Dedifferentiated amniotic fluid mesenchymal stem cell (primary cell): Measurements from ENCODE around the gene HES3.

Source experiments
- DNase-seq: peaks from one replicate; pipeline ENCODE4 v3.0.0-alpha.2; 2016; ENCODE audit errors: extremely low spot score

Gene HES3

DNA sequence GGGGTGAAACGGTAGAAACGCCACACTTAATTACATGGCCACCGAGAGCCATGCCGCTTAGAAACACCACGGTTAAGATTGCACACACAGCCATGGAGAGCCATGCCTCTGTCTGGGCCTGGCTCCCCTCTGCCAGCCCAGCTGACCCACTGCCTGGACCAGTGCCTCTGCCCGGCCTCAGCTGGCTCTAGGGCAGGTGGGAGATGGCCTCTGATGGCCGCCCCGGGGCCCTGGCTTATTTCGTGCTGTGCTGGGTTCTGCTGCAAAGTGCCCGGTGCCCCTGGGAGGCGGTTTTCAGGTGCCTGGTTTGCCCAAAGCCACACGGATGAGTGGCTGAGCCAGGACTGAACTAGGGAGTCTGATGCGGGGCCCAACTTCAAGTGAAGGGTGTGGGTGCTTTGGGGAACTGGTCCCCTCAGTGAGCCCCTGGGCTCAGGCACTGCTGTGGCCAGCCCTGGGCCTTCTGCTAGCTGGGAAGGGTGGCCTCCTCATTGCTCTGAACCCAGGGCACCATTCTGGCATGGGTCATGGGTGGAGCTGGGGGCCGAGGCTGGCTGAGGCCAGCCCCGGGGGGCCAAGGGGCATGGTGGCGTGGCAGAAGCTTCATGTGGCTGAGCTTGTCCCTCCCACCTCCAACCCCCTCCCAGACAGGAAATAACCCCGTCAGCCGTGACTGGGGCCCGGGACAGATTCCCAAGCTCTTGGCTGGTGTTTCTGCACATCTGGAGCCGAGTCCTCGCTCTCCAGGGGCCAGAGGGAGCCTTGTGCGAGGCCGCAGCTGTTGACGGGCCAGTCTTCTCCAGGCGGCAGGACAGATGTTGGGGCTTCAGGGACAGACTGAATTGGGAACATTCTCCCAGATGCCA is 18.8 kb downstream of the HES3 start:
- no peak for DNase-seq

DNA sequence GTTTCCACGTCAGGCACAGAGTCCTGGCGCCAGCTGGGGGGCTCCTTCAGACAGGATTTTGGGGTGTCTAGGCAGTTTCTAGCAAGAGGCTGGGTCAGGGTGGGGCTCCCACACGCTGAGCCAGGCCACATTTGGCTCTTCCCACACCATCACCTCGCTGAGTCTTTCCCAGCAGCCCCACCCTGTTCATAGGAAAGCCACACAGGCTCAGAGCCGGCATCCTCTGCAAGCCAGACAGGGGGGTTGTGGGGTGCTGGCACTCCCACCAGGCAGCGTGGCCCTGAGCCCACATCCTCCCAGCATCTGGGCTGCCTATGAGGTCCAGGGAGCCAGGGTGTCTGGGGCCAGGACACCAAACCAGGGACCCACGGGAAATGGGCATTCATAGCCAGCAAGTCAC is 19.7 kb downstream of the HES3 start:
- DNase-seq, result no peak

DNA sequence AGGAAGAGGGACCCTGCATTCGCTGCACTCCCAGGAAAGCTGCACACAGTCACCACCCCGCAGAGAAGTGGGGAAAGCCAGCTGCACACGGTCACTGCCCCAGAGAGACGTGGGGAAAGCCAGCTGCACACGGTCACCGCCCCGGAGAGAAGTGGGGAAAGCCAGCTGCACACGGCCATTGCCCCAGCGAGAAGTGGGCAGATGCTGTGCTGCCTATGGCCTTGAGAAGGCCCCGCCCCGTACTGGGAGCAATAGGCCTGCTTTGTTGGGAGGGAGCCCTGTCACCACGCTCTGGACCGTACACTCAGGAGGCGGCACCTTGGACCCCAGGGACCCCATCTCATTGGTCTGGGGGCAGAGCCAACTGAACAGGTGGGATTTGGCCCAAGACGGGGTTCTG is 21.2 kb downstream of the HES3 start:
- no peak for DNase-seq

DNA sequence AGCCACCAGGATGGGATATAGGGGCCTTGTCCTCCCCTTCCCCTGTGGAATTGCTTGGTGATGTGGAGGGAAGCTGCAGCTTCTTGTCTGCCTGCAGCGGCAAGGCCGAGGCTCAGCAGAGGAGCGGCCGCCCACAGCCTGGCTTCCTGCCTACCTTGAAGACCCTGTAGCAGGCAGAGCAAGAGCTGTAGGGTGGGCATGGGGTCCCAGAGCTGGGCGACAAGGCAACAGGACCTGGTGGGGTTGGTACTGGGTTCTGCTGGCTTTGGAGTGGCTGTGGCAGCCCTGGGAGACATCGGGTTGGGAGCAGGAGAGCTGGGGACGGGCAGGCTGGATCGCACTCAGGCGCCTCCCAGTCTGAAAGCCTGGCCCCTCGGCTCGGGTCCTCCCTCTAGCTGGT is 22.7 kb downstream of the HES3 start:
- no peak for DNase-seq

DNA sequence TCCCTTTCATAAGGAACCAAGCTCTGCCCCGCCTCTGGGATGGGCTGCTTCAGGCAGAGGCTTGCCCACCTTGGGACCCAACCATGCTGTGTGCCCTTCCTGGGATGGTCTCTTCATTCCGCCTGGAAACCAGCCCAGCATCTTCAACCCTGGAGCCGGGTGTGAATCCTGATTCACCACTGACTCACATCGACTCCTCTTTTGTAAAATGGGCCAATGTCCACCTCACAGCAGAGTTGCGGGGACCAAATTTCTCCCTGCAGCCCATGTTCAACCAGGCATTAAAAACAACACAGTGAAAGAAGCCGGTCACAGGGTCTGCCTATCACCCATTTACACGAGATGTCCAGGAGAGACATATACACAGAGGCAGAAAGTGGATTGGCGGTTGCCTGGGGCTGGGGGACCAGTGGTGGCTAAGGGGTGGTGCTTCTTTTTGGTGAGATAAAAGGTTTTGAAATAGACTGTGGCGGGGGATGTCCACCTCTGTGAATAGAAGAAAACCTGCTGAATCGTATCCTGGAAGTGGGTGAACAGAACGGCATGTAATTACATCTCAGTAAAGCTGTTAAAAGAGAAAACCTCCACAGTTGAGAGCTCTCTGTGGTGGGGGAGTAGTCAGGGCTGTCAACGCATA is 23.8 kb downstream of the HES3 start:
- DNase-seq, result no peak

DNA sequence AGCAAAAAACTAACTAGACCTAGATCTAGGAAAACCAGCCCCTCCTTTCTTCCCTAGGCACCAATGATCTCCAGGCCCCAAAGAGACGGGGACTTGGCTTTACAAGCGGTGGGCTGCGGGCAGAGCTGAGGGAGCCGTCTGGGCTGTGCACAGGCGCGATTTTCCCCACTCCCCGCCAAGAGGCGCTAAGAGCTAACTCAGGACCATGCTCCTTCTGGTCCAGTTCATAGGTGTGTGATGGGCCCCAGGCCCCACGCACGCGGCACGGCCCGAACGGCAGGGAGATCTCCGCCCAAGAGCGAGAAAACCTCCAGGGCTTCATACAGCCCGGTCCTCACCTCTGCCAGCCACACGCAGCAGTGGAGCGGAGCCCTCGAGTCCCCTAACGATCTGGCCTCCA is 24.4 kb downstream of the HES3 start:
- no peak for DNase-seq

DNA sequence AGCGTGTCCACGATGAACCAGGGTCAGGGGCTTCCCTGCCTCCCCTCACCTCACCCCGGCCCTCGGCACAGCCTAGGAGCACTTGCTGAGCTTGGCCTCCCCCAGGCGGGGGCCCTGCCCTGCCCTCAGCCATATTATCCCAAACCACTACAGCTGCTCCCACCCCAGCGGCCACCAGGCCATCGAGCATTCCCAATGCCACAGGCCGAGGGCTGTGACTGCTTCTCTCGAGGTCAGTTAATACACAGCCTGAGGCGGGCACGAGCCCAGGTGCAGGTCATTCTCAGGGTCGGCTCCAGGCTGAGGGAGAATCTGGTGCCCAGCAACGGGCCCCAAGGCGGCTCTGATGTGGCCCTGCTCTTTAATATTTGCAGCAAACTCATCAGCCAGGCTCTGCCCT is 25.3 kb downstream of the HES3 start:
- no peak for DNase-seq

DNA sequence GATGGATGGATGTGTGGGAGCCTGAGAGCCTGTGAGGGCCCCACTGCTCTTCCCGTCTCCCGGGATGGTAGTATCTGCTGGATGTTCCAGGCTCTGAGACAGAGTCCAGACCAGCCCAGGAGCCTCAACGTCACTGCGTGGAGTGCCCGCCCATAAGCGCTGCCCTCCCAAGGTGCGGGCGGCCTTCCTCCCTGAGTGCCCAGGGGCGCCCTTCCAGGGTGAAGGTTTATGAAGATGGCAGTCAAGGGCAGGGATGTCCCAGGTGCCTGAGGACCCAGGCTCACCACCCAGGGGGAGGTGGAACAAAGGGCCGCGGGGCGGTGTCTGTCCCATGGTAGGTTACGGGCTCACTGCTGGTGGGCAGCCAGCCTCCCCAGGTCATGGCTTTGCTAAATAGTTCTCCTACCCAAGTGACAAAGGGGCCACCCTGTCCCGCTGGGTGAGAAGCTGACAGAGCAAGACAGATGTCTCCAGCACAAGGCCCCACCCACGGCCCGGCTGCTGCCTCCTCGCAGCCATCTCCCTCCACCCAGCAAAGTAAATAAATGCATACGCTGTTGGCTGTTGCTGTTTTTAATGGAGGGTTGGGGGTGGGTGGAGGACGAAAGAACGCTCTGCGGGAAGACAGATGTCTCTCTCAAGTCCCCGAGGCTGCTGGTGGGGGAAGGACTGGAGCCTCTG is 25.9 kb downstream of the HES3 start:
- no peak for DNase-seq

DNA sequence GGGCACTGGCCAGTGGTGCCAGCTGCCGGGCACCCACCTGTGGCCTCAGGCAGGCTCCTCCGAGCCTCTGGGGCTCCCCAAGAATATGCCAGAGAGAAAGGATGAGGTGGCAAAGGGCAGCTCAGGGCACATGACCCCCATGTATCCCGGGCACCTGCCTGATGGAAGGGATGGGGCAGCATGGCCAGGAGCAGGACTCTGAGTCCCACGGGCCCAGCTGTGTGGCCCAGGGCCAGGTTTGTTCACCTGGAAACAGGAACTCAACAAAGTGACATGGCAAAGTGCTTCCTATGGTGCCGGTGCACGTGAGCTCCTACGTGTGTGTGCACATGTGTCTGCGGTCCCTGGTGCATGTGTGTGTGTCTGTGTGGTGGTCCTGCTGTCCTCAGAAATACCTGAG is 26.4 kb downstream of the HES3 start:
- no peak for DNase-seq

DNA sequence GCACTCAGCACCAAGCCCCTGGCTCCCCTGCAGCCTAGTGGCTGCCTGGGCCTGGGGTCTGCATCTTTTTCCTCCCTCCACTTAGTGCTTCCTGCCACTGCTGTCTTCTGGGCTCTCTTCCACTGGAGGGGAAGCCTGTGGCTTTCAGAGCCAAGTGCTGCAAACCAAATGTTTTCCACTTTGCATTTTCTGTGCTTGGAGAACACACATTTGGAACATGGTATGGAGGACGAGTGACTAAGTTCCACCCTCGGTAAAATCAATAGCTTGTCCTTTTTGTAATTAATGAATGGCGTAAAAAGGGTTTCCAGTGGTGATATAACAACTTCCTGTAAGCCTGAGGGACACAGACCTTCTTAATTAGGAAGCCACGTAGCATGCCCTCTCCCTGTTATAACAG is 27.0 kb downstream of the HES3 start:
- no peak for DNase-seq

DNA sequence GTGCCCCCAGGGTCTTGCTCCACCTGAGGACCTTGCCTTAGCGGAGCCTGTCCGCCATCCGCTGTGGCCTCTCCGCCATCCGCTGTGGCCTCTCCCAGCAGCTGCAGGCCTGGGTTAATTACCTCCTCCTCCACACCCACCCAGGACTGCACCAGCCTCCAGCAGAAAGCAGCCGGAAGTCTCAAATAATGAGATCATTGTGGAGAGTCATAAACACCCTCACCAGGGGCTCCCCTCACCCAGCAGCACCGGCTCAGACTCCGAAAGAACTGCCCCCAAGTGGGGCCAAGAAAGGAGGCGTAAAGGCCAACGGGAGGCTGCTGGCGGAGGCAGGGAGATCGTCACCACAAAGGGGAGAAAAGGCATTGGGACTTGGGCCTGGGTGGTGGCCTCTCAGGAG is 27.6 kb downstream of the HES3 start:
- DNase-seq, result no peak

DNA sequence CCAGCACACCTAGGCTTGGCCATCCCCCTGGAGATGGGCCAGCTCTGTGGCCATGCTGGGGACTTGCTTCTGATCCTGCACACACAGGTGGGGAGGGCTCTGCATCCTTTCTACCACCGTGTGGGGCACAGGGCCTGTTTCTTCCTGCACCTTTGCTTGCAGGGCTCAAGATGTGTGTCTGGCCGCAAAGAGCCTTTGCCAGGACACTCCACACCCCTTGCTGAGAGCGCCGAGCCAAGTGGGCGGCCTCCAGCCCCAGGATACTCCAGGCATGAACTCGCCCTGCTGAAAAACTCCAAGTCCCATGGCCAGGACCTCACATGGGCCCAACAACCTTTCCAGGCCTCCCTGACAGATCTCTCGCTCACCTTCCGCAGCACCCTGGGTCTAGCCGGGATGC is 28.5 kb downstream of the HES3 start:
- no peak for DNase-seq

DNA sequence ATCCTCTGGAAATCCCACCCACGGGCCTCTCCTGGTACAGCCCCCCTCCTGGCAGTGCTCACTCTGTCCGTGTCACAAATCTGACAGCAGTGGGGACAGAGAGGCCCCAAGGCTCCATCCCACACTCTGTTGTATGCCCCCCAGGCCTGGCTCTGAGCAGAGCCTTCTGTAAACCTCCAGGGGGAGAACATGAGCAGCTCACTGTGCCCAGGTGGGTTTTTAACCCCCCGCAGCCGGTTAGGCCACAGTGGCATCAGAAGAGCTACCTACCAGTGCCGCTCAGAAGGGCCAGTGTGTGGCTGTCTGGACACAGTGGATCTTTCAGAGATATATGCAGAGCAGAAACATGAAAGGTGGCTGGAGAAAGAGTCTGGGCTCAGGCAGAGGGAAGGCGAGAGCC is 28.9 kb downstream of the HES3 start:
- no peak for DNase-seq

DNA sequence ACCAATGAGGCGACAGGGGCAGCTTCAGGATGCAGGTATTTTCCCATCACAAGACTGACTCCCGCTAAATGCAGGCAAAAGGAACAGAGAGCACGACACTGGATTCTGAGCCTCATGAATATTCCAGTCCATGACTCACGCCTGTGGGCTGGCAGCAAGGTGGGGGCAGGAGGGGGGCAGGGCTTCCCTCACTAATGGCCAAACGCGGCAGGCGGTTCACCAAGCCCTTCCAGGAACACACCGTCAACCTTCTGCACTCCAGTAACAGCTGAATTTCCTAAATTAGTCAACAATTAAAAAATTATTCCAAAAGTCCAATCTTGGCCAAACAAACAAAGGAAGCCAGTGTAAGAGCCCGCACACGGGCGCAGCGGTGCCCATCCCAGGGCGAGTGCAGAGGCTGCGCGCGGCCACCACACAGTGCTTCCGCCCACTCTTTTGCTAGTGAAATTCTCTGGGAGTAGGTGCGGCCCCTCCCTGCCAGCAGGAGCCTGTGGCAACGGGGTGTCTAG is 29.5 kb downstream of the HES3 start:
- no peak for DNase-seq

DNA sequence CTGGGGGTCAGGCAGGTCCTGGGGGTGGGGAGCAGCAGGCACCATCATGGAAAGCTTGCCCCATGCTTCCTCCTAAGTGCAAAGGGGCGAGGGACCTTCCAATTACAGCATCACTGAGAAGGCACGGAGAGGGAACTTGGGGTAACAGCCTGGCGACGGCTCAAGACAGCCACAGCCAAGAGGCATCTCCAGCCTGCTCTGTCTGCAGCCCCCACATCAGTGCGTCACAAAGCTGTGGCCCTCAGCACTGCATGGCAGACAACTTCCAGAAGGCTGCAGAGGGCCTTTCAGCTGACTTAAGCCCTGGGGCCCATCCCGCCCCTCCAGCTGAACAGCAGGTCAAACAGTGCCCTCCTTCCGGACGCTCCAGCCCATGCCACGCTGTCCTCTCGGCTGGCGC is 30.1 kb downstream of the HES3 start:
- no peak for DNase-seq

DNA sequence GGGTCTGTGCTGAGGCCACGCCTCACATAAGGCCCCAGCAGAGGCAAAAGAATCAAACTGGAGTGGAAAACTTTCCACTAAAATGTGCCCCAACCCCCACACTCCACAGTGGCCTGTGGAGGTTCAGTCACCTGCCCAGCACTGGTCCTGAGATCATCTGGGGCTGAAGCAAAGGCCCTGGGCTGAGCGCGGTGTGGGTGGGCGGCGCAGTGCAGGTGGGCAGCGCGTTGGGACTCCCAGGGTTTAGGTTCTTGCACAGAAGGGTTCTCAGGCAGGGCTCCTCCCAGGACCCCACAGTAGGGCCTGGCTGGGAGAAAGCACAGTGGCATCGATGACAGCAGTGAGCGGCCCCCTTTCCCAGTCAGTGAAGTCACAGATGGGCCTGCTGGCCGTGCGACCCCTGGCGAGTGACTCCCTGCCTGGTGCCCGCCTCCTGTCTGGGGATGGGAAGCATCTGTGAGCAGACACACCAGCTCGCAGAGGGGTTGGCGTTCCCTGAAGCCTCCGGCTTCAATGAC is 30.7 kb downstream of the HES3 start:
- no peak for DNase-seq

DNA sequence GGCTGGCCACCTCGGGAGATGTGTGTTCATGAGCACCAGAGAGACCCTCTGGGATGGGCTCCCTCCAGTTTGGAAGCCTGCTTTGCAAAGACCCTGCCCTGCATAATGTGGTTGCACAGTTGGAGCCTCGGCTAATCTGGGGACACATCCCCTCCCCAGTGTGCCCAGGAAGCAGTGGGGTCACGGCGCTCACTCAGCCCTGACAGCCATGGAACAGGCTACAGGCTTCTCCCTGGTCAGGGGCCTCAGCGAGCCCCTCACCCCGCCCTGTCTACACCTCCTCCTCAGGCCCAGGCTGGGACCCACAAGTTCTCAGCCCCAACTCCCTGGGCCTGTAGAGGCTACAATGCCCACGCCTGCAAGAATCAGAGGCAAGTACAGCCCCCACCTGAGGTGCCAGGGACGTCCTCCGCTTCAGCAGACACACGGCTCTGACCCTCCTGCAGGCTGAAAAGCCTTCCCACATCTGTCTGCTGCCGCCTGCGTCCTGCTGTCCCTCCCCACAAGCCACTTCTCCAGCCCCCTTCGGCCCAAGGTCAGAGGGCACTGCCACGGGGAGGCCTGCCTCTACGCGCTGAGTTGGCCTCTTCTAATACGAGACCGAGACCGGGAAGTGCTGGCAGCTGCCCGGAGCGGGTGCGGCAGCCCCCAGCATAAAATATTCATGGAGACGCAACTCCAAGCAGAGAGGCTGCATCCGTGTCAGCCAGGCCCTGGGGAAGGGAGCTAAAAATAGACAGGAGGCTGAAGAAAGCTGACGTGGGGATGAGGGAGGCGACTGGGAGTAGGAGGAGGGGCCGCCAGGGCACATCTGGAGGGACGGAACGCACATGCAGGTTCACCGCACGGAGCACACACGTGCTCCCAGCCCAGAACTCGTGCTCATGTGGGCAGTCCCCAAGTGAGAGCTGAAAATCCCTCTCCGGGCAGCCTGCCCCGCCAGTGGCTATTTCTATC is 32.1 kb downstream of the HES3 start:
- DNase-seq, result peak; percentile 74

DNA sequence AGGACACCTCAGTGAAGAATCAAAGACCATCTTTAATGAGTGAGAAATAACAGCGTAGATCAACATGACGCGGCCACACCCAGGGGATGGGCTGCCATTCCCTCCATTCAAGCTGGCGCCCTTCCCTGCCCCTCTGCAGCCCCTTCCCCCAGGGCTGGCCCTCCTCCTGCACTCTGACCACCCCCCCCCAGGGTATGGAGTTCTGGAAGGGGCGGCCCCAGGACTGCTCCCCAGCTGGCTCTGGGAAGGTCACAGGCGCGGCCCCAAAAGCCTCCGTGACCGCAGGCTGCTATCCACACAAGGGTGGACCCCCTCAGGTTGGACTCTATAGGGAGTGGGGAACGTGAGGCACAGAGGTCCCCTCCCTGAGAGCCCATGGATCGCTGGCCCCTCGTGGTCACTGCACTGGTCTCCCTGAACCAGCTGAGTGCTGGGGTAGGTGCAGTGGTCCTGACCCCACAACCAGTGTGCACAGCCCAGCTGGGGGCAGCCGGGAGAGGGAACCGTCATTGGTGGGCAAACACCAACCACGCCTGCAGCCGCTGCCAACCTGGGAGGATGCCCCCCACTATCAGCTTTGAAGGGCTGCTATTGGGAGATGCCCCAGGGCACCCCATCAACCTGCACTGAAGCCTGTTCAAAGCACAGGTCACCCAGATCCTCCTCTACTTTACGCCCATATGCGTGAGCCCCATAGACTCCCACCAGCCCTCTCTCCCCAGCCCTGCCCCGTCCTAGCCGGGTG is 33.0 kb downstream of the HES3 start:
- no peak for DNase-seq

DNA sequence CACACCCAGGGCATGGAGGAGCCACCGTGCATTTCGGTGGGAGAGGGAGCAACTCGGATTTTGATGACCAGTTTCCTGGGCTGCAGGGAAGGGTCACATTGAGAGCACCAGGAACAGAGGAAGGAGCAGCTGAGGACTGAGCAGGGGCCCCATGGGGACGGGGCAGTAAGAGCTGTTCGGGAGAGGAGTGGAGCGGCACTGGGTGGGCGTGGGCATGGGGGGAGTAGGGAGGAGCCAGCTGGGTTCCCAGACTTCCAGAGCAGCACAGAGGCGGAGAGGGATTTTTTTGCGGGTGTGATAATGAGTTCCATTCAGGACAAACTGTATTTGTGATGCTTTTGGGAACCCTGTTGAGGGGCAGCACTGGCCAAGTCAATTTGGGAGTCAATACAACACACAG is 34.3 kb downstream of the HES3 start:
- DNase-seq, result no peak

DNA sequence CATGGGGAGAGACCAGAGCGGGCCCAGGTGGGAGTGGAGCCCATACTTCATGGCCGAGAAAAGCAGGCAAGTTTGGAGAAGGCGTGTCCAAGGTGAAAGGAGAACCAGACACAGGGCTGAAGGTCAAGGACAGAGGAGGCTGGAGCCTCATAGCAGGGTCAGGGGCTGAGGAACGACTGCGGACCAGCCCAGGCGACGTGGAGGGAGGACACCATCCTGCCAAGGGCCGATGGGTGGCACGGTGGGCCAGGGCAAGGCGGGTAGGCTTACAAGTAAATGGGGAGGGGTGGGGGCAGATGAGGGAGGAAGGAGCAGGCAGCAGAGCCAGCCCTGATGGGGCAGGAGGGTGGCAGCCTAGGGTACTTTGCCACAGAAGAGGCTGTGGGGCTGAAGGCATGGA is 35.1 kb downstream of the HES3 start:
- no peak for DNase-seq
